ENCODE results near the gene IRX6.

The IRX6 gene

DNA sequence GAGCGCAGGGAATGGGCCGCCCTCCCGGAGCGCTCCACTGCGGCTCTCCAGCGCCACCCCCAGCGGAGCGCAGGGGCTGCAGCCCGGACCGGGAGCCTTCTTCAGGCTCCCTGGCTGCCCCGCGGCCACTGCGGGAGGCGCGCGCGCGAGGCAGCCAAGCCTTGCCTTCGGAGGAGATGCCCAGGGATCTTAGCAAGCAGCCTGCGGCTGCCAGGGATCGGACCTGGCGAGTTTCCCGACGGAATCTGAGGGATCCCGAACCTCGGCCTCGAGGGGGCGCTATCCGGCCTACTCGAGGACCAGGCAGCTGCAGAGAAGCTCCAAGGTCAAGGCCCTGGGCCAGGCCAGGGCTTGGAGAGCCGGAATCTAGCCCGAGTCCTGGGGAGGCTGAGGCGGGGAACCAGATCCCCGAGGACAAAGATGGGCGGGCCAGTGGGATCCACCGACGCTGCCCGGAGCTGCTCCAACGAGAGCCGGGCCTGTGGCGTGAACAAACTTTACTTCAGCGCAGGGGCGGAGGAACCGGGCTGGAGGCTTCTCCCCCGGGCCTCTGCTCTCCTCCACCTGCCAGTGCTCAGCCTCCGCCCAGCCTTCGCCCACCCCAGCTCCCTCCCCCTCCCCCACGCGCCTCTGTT, at the start of gene IRX6:
Gene IRX6, plus strand, starts transcription at position 567 of the 635 bp plus-strand sequence. CDS start 889 bp downstream, outside the sequence.
- FAIRE-seq, result no peak

DNA sequence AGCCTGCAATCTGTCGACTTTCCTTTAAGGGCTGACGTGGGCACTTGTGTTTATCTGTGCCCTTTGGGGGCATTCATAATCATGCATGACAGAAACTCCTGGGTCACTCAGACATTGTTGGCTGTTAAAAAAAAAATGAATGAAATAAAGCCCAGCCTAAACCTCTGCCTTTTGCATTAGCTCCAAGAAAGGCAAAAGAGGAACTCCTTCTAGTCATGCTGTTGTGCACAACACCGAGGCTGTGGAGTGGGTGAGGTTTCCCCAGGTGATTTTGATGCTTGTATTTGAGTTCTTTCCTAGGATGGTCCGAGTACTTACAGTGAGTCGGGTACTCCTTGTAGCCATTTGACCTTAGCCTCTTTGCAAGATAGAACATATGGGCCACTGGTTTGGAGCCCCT, 49.6 kb upstream of the IRX6 start:
- FAIRE-seq, result no peak

DNA sequence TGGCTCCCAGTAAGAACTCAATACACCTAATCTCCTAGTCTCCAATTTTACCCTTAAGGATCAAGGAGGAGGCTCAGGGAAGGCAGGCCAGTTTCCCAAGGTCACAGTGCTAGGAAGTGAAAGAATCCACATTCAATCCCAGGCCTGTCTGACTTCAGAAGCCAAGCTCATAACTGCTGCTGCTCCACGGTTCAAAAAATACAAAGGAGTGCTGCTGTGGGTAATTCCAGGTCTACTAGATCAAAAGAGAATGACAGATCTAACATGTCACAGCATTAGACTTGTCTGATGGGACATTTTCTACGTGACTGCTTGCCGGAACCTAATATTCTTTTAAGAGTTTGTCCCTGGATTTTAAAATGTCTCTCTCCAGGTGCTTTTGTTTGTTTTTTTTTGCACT, 48.8 kb upstream of the IRX6 start:
- FAIRE-seq, result no peak

DNA sequence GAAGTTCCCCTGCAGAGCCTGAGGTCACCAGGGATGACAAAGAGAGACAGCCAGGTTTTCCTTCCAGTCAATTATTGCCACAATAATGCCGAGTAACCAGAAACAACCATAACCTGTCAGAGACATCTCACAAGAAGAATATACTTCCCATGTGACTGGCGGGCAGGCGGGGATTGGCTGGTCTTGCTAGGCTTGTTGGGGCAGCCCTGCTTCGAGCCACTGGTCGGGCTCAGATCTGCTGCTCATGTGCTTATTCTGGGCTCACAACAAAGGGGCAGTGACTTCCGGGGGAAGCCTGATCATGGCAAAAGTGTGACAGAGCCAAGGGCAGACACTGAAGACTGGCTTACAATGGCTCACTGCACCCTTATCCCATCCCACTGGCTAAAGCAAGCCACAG, 48.1 kb upstream of the IRX6 start:
- FAIRE-seq, result no peak

DNA sequence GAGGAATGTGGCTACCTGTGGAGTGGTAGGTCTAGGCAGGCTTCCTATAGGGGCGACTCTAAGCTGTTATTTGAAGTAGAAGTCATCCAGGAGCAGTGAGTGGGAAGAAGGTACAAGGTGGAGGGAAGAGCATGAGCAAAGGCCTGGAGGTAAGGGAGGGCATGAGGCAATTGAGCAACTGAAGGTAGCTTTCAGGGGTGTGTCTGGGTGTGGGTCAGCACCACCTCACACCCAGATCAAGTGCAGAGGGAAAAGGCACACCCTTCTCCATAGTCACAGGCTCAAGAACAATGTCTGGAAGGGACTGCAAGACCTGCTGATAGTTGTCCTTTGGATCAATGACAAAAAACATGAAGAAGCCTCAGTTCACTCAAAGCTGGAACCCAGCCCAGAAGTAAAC, 46.5 kb upstream of the IRX6 start:
- FAIRE-seq, result no peak

DNA sequence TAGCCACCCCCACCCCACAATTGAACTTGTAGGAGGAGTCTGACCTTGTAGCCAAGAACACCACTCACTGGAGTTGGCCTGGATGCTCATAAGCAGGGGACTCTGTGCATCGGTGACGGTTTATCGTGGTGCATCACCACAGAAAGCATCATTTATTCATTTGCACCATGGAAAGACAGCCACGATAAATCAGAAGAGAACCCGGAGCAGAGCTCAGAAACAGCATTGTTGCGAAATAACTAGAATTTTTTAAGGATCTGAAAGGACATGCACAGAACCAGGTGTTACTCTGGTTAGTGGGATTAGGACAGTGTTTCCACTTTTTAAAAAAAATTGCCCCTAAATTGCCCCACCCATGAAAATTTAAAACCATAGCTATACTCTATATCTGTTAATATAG, 44.4 kb upstream of the IRX6 start:
- no peak for FAIRE-seq

DNA sequence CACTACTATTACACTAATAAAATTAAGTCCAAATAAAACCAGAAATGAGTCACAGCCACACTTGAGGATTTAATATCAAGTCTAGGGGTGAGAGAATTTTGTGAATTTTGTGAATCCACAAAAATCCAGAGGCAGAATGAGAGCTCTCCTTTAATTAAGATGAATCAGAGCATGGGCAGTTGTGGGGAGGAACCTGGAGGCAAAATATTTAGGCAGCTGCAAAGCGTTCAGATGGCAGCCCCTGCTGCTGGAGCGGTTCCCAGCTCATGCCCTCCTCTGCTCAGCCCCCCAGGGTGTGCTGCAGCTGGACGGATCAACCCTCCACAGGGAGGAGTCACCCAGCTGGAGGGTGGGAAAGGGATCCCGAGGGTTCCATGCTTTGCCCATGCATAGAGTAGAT, 43.4 kb upstream of the IRX6 start:
- FAIRE-seq, result no peak

DNA sequence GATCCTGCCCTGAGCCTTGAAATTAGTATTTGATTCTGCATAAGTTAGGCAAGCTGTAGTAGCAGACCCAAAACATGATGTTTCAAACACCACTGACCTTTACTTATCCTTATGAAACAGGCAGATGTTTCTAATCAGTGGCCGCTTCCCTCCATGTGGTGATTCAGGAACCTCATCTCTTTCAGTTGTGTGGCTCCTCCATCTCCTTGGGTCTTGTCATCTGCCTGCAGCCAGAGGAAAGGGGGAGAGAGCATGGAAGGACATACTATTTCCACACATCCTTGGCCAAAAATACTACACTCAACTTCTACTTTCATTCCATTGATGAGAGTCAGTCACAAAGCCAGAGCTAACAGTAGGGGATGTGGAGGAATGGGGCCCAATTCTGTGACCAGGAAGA, 41.6 kb upstream of the IRX6 start:
- no peak for FAIRE-seq

DNA sequence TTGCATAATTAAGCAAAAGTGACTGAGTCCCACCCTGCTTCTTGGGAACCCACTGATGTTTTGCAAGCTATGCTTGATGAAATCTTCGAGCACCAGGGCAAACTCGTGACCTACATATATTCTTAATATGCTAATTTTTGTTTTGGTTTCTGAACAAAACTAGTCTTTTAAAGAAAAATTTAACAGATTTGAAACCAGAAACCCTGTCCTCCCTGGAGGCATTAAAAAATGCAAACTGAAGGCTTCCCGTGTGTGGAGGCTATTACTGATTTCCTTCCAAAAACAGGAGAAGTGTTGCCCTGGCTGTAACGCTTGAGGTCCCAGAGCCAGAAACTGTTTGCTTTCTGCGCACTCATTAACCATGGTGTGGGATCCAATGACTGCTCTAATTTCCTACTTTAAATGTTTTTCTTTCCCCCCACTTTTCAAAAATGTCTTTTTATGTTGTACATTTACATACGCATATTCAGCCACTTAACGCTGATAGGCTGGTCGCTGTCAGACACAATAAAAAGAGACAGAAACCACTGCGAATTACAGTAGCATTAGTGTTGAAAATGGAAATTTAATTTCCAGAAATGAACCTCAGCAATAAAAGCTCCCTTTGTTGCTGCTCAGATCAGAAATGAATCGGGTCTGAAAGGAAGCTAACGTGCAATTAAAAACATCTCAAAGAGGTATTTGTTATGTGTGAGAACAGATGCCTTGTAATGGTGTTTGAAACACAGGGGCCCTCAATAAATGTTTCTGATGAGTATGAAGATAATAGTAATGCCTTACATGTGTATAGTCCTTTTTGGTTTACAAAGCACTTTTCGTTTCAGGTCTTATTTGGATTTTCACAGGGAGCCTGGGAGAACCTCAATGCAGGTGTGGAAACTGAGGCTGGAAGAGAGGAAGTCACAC, 39.9 kb upstream of the IRX6 start:
- no peak for FAIRE-seq

DNA sequence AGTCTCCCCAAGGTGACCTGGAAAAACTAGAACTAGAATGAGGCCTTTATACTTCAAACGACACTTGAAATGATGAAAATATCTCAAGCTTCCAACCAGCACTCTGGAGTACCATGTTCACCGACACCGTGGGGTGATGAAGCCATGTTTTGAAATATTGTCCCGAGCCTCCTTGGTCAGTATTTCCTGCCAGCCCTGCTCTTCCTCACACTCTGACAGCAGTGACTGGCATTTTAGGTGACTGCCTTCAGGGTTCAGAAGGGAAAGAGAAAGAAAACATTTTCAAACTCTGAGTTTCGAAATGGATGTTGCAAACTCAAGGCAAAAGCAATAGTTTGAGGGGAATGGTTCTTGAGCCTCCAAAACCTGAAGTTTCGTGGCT, 39.3 kb upstream of the IRX6 start:
- no peak for FAIRE-seq

DNA sequence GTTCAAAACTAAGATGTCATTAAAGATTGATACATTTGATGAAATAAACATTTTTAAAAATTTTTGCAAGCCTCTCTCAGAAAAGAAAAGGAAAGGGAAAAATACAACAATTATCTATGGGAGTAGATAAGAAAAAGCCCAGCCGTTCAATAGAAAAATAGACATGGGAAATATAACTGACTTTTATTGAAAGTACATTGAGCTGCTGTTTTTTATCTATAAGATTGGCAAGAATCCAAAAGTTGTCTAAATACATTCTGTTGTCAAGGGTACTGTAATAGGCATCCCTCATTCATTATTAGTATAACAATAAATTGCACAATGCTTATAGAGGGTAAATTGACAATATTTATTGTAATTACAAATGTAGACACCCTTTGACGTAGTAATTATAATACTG, 38.4 kb upstream of the IRX6 start:
- no peak for FAIRE-seq

DNA sequence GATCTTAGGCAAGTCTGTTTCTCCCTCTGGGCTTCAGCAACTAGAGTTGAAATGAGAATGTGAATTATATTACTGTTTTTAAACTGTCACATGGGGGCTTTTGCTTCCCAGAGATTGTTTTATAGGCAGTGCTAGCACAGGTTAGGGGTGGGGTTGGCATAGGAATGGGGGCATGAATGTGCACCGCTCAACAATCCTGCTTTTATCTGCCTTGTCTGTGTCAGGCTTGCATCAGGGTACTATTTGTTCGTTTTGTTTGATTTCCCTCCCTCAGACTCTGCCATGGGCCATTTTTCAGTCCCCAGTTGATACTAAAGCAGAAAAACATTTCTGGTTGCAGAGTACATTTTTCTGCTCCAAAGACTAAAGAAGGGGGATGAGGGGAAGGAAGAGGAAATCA, 34.6 kb upstream of the IRX6 start:
- FAIRE-seq, result no peak

DNA sequence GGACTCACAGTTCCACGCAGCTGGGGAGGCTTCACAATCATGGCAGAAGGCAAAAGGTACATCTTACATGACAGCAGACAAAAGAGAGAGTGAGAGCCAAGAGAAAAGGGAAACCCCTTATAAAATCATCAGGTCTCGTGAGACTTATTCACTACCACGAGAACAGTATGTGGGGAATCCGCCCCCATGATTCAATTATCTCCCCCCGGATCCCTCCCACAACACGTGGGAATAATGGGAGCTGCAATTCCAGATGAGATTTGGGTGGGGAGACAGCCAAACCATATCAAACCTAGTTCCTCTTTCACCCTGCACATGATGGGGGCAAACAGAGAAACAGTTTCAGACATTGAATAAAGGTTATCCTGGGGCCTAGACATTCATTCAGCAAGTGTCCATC, 32.2 kb upstream of the IRX6 start:
- FAIRE-seq, result no peak

DNA sequence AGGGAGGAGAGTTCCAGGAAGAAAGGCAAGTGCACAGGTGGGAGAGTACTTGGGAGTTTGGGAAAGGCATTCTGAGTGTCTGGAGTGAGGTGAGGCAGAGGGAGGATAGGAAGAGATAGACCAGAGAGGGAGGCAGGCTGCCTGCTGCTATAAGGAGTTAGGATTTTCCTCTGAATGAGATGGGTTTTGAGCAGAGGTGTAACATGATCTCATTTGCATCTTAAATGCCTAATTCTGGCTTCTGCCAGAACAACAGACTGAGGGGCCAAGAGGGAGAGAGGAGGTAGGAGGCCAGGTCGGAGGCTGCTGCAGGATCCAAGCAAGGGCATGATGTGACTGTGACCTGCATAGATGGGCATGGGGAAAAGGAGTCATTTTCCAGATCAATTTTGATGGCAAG, 31.5 kb upstream of the IRX6 start:
- no peak for FAIRE-seq

DNA sequence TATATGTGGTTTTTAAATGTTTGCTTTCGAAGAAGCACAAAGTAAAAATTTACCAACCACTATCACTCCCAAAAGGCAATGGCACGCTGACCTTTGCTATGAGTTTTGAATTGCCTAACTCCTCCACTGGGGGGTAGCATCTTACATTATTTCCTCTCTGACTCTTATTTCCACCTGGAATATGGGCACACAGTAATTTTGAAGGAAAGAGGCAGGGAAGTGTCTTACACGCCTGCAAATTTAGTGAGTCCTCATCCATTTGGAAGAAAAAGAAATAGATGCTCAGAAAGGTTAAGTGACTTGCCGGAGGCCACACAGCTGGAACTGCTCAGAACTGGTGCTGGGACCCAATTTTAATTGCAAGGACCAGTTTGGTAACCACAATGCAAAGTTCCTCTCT, 29.9 kb upstream of the IRX6 start:
- no peak for FAIRE-seq

DNA sequence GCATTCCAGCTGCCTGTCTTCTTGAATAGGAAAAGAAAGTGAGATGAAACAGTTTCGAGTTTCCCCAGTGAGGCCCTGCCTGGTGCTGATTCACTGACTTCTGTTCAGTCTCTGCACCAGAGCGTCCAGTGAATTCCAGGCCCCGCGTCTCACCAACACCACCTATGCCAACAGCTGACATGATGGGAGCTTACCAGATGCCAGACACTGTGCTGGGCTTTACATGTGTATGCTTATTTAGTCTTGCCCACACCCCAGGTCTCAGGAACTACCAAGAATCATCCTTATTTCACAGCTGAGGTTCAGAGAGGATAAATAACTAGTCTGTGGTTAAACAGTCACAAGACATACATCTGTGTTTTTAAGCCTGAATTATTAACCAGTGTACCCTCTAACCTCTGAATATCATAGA, 29.1 kb upstream of the IRX6 start:
- FAIRE-seq, result no peak

DNA sequence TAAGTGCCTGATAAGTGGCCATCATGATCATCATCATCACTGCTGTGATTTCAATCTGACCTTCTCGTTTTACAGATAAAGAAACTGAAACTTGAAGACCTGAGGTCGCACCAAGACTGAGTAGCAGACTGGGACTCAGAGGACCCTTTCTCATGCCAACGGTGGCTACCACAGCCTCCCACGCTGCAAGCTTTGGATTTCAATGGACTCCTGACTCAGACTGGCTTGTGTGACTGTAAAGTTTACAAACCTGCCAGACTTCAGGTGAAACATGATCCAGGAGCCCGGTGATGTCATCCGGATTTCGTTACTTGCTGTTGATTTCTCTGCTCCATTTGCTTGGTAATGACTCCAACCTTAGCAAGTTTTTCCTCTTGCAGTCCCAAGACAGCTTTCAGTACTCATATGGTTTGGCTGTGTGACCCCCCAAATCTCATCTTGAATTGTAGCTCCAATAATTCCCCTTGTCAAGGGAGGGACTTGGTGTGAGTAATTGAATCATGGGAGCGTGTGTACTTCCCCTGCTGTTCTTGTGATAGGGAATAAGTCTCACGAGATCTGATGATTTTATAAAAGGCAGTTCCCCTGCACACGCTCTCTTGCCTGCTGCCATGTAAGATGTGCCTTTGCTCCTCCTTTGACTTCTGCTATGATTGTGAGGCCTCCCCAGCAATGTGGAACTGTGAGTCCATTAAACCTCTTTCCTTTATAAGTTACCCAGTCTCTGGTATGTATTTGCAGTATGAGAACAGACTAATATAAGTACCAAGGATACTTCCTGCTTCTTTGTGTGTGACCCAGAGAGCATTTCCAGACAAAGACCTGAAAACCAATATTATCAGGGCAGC, 26.7 kb upstream of the IRX6 start:
- FAIRE-seq, result no peak

DNA sequence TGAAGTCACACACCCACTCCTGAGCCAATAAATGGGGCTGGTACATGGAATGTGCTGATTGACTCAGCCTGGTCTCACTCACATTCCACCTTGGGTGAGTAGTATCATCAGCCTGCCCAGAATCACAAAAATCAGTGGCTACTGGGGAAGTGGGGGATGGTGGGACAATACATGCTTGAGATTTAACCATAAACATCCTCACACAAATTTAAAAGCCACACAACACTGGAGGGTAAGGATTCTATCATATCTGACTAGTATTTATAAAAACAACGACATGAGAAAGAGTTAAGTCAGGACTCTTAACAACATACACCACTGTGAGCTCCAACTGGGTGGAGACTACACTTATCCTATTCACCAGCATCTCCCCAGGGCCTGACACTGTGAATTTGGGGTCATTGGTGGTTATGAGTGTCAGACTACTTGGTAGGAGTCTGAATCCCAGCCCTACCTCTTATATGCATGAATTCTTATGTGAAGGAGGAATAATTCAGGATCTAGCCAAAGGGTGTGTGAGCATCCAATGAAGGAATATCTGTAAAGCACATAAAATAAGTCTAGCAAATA, 26.0 kb upstream of the IRX6 start:
- no peak for FAIRE-seq

DNA sequence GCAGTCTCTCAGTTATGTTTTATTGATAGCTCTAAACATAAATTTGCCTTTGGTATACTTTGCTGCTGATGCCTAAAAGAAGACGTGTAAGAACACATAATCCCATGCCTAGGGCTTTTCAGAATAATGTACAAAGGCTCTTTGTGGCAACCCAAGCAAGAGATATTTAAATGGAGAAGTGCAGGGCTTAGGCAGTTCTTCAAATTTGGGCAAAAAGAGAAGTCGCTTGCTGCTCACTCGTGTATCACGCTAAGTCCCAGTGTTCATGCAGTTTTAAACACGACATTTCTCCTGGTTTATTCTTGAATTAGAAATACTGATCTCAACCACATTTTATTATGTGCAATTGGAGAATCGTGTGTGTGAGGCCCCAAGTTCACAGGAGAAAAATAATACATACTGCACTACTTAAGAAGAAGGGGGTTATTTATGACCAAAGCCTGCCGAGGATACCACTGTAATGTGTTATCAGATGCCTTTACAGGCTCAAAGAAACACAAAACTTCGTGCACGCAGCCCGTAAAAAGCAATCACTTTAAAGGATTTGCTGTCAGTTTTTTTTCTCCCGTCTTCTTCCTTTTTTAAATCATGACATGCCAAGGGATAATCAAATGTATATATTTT, 22.5 kb upstream of the IRX6 start:
- no peak for FAIRE-seq

DNA sequence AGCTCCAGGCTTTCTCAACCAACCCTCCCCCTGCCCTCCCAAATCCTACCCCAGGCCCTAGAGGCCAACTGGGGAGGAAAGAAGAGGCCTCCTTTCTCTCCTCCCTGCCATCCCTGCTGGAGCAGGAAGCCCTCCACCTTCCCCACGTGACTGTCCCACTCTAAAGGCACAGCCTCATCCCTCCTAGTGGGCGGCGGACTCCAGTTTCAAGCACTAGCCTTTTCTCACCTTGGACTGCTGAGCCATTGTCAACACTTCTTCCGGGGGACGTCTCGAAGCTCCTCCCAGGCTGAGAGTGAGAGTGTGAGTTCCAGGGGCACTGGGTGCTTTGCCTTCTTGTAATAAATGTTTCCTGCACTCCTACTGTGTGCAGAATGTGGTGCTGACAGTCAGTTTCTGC, 21.4 kb upstream of the IRX6 start:
- FAIRE-seq, result no peak

DNA sequence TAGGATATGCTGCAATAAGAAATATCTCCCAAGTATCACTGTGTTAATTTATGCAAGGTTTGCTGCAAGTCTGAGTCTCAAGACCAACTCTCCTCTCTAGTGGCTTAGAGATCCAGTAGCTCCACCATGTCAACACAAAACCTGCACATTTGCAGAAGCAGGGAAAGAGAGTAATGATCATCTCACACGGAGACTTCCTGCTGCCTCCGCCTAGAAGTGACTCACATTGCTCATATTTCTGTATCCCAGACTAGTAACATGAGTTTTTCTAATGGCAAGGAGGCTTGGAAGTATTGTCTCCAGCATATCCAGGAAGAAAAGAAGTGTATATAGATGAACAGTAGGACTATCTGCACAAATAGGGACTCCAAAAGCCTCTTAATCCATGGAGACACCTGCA, 15.0 kb upstream of the IRX6 start:
- no peak for FAIRE-seq

DNA sequence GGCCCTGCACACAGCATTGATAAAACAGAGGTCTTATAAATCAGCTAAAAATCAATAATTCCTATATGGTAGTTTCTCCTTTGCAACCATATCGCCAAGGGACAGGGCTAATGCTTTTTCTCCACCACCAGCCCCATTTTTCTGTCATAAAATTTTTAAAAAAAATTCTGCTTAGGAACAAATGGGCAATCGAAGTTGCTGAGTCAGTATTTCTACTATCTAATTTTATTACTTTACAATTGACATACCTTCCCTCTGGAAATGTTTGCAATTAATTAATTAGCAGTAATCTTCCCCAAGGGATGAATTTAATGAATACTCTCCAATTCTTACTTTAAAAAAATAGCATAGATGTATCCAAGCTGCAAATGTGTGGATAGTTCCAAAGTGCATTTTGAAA, 1.7 kb upstream of the IRX6 start:
- no peak for FAIRE-seq
